Neutrophil (primary cell): ENCODE results near the gene FAR1.
"Not testable (repeated sequence)": the region's sequence is repeated elsewhere in the genome, so short reads cannot be mapped to it uniquely, and the experiment has no call there.

Experiments used
- H3K27ac ChIP-seq: fragments of 200-600 bp; sonication (generic); 2 replicates; pipeline ENCODE4 v1.5.1; 2016; ENCODE audit warnings: mild to moderate bottlenecking, moderate library complexity
- H3K27me3 ChIP-seq: fragments of 200-600 bp; sonication (generic); 2 replicates; pipeline ENCODE4 v1.6.0; 2016; ENCODE audit warnings: mild to moderate bottlenecking
- H3K36me3 ChIP-seq: fragments of 200-600 bp; sonication (generic); 2 replicates; pipeline ENCODE4 v1.5.1; 2017
- H3K4me1 ChIP-seq, 2 experiments: fragments of 200-600 bp in 1 of 2; sonication (generic) in 1 of 2; 1 replicate in 1 of 2; 2 replicates in 1 of 2; pipeline versions ENCODE4 v1.5.1 to v1.6.1; 2013 to 2016; ENCODE audit warnings: low read depth in 1 of 2, low read length in 1 of 2, mild to moderate bottlenecking in 1 of 2, moderate library complexity in 1 of 2; ENCODE audit not compliant: control insufficient read depth in 1 of 2, insufficient read depth in 1 of 2
- H3K4me3 ChIP-seq, 2 experiments: fragments of 200-600 bp in 1 of 2; sonication (generic) in 1 of 2; 1 replicate in 1 of 2; 2 replicates in 1 of 2; pipeline ENCODE4 v1.5.1; 2013 to 2016; ENCODE audit warnings: low read depth in 1 of 2, low read length in 1 of 2, mild to moderate bottlenecking in 1 of 2, moderate library complexity in 1 of 2
- H3K9me3 ChIP-seq: fragments of 200-600 bp; sonication (generic); 2 replicates; pipeline ENCODE4 v1.5.1; 2016
- TF ChIP-seq, protein P1 (sequence below): fragments of 200-600 bp; sonication (generic); IDR thresholded peaks from 2 replicates; pipeline ENCODE4 v1.5.1; 2016; ENCODE audit warnings: antibody characterized with exemption

The FAR1 gene, protein sequence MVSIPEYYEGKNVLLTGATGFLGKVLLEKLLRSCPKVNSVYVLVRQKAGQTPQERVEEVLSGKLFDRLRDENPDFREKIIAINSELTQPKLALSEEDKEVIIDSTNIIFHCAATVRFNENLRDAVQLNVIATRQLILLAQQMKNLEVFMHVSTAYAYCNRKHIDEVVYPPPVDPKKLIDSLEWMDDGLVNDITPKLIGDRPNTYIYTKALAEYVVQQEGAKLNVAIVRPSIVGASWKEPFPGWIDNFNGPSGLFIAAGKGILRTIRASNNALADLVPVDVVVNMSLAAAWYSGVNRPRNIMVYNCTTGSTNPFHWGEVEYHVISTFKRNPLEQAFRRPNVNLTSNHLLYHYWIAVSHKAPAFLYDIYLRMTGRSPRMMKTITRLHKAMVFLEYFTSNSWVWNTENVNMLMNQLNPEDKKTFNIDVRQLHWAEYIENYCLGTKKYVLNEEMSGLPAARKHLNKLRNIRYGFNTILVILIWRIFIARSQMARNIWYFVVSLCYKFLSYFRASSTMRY

DNA sequence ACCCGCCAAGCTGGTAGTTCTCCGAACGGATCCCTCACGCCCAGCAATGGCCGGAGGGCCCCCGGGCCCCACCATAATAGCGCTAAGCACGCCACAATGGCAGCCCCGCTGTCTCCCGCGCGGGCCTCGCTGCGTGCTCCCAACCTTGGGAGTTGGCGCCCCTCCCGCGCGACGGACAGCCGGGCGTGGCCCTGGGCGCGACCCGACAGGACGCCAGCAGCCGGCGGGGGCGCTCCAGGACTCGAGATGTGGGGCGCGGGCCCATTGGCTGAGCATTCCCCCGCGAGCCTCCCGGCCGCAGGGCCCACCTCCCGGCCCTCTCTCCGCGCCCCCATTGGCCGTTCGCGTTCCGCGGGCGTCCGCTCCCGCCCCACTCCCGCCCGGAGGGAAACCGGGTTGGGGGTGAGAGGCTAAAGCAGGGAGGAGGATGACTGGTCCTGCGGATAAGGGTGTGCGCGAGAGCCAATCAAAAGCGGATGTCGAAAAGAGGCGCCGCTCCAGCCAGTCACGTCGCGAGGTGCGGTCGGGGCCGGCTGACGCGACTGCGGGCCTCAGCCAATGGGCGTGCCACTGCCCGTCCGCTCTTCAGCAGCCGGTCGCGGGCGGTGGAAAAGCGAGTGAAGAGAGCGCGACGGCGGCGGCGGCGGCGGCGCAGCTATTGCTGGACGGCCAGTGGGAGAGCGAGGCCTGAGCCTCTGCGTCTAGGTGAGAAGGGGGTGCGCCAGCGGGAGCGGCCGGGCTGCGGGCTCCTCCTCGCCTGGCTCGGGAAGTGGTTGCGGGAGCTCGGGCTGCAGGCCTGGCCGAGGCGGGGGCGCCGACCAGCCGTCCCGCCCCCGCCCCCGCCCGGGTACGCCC lies at the start of gene FAR1:
TSS of gene FAR1 (plus strand) at position 567 of the 855 bp plus-strand sequence. CDS start 26,098 bp downstream, outside the sequence.
- Histone ChIP-seq H3K36me3 (no peaks in the 10 kb centered on the region), H3K4me3 (peak within 1 kb of the TSS; percentile 95), H3K27ac (peak within 1 kb of the TSS; percentile 98), H3K9me3 (no peaks in the 10 kb centered on the region), H3K4me1 (peaks cover 63 to 64% of the 10 kb centered on the region in 2 experiments), H3K27me3 (no peaks in the 10 kb centered on the region)
- TF ChIP-seq, protein P1, sequence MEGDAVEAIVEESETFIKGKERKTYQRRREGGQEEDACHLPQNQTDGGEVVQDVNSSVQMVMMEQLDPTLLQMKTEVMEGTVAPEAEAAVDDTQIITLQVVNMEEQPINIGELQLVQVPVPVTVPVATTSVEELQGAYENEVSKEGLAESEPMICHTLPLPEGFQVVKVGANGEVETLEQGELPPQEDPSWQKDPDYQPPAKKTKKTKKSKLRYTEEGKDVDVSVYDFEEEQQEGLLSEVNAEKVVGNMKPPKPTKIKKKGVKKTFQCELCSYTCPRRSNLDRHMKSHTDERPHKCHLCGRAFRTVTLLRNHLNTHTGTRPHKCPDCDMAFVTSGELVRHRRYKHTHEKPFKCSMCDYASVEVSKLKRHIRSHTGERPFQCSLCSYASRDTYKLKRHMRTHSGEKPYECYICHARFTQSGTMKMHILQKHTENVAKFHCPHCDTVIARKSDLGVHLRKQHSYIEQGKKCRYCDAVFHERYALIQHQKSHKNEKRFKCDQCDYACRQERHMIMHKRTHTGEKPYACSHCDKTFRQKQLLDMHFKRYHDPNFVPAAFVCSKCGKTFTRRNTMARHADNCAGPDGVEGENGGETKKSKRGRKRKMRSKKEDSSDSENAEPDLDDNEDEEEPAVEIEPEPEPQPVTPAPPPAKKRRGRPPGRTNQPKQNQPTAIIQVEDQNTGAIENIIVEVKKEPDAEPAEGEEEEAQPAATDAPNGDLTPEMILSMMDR = peak; percentile 99

DNA sequence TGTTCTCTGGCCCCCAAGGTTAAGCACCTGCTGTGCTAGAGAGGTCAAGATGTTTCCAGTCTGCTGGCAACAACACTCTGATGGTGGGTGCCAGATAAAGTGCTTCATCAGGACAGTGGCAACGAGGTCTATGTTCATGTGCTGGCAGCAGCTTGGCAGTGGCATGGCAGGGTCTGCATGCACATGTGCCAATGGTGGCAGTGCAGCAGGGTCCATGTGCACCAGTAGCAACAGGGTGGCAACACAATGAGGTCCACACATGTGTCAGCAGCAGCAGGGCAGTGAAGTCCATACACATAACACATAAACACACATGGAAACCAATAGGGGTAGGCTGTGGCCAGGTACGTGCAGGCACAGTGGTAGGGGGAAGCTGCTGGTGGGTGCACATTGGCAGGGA lies 48.4 kb upstream of the FAR1 start:
- Histone ChIP-seq H3K27me3 (peaks cover 3% of the 10 kb centered on the region), H3K36me3 (no peaks in the 10 kb centered on the region), H3K9me3 (no peaks in the 10 kb centered on the region), H3K27ac (no peak overlapping the region), H3K4me1 (no peaks in the 10 kb centered on the region), H3K4me3 (no peak overlapping the region)
- TF ChIP-seq, protein P1 = no peak

DNA sequence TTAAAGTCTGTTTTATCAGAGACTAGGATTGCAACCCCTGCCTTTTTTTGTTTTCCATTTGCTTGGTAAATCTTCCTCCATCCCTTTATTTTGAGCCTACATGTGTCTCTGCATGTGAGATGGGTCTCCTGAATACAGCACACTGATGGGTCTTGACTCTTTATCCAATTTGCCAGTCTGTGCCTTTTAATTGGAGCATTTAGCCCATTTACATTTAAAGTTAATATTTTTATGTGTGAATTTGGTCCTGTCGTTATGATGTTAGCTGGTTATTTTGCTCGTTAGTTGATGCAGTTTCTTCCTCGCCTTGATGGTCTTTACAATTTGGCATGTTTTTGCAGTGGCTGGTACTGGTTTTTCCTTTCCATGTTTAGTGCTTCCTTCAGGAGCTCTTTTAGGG lies 41.6 kb upstream of the FAR1 start:
- H3K27ac ChIP-seq, H3K36me3 ChIP-seq, H3K9me3 ChIP-seq, H3K4me1 ChIP-seq, H3K4me3 ChIP-seq, H3K27me3 ChIP-seq: not testable (repeated sequence)

DNA sequence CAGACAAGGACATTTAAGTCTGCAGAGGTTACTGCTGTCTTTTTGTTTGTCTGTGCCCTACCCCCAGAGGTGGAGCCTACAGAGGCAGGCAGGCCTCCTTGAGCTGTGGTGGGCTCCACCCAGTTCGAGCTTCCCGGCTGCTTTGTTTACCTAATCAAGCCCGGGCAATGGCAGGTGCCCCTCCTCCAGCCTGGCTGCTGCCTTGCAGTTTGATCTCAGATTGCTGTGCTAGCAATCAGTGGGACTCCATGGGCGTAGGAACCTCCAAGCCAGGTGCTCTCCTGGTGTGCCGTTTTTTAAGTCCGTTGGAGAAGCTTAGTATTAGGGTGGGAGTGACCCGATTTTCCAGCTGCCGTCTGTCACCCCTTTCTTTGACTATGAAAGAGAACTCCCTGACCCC lies 39.8 kb upstream of the FAR1 start:
- not testable (repeated sequence) for H3K4me3 ChIP-seq, H3K27me3 ChIP-seq, H3K27ac ChIP-seq, H3K9me3 ChIP-seq, H3K36me3 ChIP-seq, H3K4me1 ChIP-seq

DNA sequence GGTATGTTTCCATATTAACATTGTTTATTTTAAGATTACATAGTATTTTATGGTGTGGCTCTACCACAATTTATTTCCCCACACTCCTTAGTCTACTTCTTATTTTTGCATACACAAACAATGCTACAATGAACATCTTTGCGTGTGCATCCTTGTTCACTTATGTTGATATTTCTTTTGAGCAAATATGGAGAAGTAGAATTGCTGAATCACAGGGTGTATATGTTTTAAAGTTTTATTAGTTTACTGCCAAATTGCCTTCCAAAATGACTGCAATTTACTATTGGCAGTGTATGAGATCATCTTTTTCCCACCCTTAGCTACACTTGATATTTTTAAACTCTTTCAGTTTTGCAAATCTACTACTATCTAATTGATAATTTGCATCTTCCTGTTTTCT lies 38.7 kb upstream of the FAR1 start:
- Histone ChIP-seq H3K4me3 (no peak overlapping the region), H3K27ac (peak overlapping the region; percentile 12), H3K9me3 (no peaks in the 10 kb centered on the region), H3K36me3 (no peaks in the 10 kb centered on the region), H3K27me3 (peaks cover 4% of the 10 kb centered on the region), H3K4me1 (peaks cover 4% of the 10 kb centered on the region in 2 experiments)
- TF ChIP-seq, protein P1 = no peak

DNA sequence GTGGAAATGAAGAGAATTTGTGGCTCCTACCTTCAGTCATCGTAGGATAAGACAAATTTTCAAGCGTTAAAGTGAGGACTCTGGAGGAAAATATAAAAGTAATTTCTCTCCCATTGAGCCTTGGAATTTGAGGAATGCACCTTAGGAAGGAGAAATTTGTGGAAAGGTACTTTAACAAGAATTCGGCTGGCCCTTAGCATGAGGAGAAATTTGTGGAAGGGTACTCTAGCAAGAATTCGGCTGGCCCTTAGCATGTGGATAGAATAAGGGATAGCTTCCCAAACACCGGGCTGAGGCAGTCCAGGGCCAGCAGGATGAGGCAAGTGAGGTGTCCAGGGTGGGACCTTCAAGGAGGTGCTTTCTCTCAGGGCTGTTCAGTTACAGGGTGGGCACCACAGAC lies 33.2 kb upstream of the FAR1 start:
- peaks cover 4% of the 10 kb centered on the region for H3K27me3 ChIP-seq
- H3K36me3 ChIP-seq = no peaks in the 10 kb centered on the region
- peak overlapping the region; percentile 35 for H3K27ac ChIP-seq
- TF ChIP-seq, protein P1 = no peak
- no peaks in the 10 kb centered on the region for H3K9me3 ChIP-seq
- H3K4me1 ChIP-seq = peaks cover 48 to 50% of the 10 kb centered on the region in 2 experiments
- H3K4me3 ChIP-seq = no peak overlapping the region
